CD4-positive, alpha-beta T cell treated with Interleukin-2 at 100 ng/mL for 4 hours (primary cell): Measurements from ENCODE around the gene NEDD4L.

Experiments
- DNase-seq: peaks from one replicate; pipeline ENCODE4 v3.0.0-alpha.2; 2020; ENCODE audit warnings: low spot score

NEDD4L gene

GRCh38 chr18:58350526-58350925 is 306.5 kb downstream of the NEDD4L start:
- DNase-seq, result no peak

DNA sequence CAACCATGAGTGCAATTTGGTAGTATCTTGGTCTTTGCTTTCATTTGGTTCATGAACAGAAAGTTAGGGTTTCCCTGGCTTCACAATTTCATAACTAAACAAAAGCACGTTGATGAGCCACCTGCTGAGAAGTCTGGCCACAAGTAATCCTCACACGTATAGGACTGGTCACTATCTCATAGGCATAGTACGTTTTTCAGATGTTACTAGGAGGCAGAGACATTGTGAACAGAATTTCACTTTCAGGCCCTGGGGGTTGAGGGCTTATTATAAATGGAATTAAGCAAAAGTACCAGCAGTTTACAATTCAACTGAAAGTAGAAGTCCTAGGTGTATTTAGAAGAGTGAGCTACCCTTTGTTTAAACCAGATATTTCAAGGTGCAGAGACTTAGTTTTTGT is 307.8 kb downstream of the NEDD4L start:
- no peak for DNase-seq

GRCh38 chr18:58353581-58353980 is 309.6 kb downstream of the NEDD4L start:
- no peak for DNase-seq

DNA sequence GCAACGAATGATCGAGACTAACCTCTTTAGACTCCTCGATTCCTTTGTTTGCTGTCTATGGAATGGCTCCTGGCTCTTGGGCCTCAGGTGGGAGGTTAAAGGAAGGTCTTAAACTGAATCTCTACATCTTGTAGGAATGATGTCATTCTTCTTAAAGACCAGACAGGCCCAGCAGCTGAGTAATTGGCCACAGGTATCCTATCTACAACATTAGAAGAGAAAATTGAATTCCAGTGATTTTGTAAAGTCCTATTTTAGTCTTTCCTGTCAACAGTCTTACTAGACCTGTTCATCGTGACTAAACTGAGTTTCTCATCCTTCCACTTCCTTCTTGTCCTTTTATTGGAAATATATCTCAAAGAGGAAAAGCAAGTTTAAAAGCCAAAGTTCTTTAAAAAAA is 310.0 kb downstream of the NEDD4L start:
- DNase-seq, result no peak

GRCh38 chr18:58354791-58355190 is 310.8 kb downstream of the NEDD4L start:
- DNase-seq, result no peak

DNA sequence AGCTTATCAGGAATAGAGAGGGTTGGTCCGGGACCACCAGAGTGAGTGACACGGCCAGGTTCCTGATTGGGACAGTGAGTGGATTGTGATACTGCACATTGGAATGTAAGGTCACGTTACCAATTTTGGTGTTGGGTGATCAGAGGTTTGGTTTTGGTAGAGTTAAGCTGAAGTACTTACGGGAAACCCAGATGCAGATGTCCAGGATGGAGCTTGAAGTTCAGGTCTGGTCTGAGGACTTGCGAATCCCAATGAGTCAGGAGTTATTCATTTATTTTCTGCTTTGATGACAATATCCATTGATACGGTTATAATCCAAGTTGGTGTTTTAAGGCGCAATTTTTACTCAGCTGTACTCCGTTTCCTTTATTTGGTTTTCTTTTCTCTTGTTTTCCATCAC is 311.2 kb downstream of the NEDD4L start:
- DNase-seq, result no peak

- no peak for DNase-seq
Observed at GRCh38 chr18:58359218-58359617, 315.2 kb downstream of the NEDD4L start.

- no peak for DNase-seq
Observed at GRCh38 chr18:58359620-58360019, 315.6 kb downstream of the NEDD4L start.

DNA sequence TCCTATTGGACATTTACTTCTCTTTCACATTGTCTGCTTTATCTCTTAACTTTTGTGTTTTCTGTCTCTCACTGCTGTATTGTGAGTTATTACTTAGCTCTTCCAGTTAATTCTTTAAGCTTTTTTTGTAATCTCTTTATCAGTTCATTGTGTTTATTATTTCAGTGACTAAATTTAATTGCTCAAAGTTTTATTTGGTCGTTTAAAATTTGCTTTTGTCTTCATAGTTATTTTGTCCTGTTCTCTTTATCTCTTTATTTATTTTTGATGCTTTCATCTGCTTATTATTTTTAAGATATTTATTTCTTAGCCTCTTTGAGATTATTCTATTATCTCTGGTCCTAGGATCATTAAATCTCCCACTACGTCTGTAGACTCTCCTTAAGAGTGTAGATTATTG is 316.3 kb downstream of the NEDD4L start:
- DNase-seq, result no peak

DNA sequence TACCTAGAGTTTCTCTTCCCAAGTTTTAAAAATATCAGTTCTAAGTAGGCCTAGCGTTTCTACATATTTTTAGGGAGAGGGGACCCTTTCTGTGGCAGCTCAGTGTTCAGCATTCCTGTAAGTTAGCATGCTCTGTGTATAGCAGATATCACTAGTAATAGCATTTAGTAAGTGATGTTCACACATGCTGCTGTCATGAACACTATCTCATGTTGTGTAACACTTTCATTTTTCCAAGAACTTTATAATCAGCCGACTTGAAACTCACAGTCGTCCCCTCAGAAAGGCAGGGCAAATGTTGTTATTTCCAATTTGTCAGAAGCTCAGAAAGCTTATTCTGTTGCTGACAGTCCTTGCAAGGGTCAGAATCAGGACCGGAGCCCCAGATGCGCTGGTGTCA is 317.2 kb downstream of the NEDD4L start:
- no peak for DNase-seq

- no peak for DNase-seq
Observed at GRCh38 chr18:58362027-58362575, 318.1 kb downstream of the NEDD4L start.

DNA sequence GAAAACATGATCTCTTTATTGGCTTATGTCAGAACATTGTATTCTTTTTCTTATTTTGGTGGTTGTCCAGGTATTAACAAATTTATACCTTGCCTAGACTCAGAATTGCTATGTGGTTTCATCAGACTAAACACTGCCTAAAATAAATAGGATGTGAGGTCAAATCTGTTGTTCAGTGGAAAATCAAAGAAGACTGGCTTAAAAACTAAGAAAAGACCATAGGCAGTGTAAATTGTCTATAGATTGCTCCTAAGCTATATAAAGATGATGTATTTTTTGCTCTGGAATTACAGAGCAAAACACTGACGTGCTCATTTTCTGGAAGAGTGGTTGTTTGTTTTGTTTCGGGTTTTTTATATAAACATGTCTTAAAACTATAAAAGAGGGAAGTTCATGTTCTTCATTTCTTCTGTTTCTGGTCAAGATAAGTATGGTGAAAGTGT is 318.8 kb downstream of the NEDD4L start:
- no peak for DNase-seq

GRCh38 chr18:58363767-58364540 is 319.9 kb downstream of the NEDD4L start:
- DNase-seq, result no peak

GRCh38 chr18:58364876-58365528 is 321.0 kb downstream of the NEDD4L start:
- DNase-seq, result no peak

DNA sequence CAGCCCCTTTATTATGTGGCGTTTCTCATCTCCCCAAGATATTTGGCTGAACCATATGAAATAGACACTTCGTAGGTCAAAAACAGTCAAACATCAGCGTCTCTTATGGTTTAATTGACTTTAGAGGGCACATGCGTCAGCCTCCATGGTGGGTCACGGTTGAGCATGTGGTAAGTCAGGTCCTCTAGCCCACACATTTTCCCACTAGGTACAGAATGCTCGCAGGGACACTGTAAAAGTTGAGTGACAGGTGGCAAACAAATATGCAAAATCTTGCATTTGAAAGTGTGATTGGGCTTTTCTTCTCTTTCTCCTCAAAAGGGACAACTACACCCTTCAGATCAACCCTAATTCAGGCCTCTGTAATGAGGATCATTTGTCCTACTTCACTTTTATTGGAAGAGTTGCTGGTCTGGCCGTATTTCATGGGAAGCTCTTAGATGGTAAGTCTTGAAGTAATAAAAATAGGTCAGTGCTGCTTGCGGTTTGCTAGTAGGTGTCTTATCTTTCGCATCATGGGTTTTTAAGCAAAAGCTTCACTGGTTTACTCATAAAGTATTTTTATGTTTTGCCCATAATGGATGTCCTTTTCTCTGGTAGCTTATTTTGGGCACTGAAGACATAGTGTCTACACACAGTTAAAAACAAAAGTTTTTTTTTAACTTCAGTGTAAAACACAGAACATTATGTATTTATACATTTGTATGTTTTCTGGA is 323.6 kb downstream of the NEDD4L start:
- DNase-seq, result no peak

DNA sequence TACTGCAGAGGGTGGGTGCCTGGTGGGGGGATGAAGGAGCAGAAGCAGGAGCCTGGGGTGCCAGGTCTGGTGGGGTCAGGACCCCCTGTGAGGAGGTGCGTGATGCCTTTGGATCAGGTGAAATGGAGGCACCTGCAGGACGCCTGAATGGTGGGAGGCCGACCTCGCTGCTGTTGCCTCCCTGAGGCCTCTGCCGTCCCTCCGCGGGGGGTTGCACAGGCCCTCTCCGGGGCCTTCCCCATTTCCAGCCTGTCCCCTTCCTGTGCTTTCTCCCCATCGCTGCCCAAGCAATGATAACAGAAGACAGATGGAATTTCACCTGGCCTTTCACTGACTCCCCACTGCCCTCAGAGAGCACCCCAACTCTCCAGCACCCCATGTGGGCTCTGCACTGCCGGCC is 325.6 kb downstream of the NEDD4L start:
- DNase-seq, result no peak

- no peak for DNase-seq
Observed at GRCh38 chr18:58370038-58370580, 326.1 kb downstream of the NEDD4L start.

DNA sequence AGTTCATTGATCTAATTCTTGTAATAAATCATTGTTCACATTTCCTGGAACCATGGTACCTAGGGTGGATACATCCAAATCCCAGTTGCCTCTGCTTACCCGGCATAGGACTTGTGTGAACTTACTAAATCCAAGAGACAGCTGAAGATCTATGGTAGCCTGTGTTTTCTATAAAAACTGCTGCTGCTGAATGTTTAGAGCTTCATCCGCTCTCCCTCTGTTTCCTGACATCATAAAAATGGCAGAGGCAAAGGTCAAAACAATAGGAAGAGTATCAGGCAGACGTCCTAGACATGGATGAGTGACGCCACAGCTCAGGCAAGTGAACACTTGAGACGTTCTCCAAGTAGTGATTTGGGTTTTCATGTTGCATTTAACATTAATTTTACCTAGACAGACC is 326.6 kb downstream of the NEDD4L start:
- no peak for DNase-seq

GRCh38 chr18:58373481-58373880 is 329.5 kb downstream of the NEDD4L start:
- DNase-seq, result no peak

GRCh38 chr18:58375051-58375450 is 331.0 kb downstream of the NEDD4L start:
- no peak for DNase-seq

DNA sequence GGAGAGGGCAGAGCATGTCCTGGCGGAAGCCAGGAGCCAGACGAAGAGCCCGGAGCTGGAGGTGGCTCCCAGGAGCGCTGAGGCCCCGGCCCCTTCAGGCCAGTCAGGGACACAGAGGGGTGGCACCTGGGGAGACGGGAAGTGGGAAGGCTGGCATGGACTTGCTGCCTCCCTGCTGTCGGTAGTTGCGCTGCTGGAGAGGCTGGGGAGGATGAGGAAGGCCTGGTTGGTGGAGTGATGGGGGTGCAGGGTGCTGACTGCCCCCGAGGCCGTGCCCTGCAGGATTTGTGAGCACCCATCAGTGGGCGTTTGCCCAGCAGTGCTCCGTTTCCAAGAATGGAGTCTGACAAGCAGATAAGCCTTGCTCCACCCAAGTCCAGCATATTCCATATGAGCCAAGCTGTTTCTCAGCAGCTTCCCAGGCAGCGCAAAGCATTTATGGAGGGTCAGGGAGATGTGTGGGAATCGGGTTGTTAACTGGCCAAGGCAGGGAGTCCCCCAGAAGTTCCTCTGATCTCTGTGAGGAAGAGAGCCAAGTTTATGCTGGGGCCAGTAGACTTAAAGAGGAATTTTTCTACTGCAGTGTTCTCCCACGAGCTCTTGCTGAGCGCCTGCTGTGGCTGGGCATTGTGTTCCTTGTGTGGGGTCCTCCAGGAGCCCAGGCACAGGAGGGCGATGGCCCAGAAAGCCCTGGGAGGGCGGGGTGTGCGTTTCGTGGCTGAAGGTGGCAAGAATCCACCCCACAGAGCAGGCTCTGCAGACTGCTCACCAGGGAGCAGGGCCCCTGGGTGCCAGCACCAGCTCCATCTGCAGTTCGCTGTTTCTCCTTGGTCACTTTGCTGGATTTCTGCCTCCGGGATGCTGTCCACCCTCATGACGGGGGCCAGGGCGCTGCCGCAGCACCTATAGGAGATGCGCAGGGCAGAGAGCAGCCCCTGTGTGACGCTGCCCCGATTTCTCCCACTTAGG is 334.7 kb downstream of the NEDD4L start:
- DNase-seq, result no peak
